ENCODE data around the gene C5.

C5 gene

DNA sequence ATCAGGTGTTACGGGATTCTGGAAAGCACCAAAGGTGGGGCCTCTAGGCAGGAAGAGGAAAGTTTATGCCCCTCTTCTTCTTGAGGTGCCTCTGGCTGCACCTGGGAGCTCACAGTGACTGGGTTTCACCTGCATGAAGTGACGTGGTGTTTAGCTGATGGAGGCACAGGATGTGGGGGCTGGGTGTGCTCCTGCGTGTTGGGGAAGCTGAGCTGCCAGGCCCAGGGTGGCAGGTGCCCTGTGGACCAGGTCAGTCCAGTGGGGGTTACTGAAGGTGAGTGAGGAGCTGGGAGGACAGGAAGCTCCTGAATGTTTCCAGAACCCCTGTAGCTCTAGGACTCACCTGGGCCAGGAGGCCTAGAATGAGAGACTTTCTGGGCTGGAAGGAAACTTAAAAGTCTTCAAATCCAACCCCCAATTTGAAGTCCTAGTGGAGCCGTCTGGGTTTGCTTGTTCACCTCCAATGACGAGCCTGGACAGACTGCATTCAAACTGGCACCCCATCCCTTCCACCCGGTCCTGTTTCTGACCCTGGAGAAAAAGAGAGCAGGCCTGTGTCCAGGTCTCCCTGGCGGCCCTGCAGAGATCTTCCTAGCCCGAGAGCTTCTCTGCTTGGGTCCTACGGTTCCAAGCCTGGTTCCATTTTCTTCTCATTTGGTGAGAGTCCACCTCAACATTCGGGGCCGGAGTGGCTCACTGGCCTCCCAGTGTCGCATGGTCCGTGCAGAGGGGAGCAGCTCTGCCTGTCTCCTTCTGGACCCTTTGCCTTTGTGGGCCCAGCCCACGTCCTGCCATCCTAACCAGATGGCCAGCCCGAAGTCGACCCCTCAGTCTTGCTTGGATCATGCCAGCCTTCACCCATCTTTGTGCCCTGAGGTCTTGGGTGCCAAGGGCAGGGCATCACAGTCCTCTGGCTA, 145.8 kb downstream of the C5 start:
- no peak for DNase-seq

GRCh38 chr9:120902569-120903535, 147.2 kb downstream of the C5 start:
- no peak for DNase-seq
